Fibroblast of mammary gland (primary cell): ENCODE data around the gene NTRK2.

Source experiments
- DNase-seq: peaks from one replicate; pipeline ENCODE4 v3.0.0-alpha.2; 2010; ENCODE audit warnings: low read depth
- H3K4me3 ChIP-seq: 2 replicates; pipeline ENCODE4 v1.5.1; 2011; ENCODE audit warnings: low read depth, mild to moderate bottlenecking, low read length, moderate library complexity; ENCODE audit not compliant: control insufficient read depth
- TF ChIP-seq, protein P1 (sequence below): conservative IDR thresholded peaks from 2 replicates; pipeline ENCODE4 v1.5.1; 2011; ENCODE audit warnings: low read depth, low read length, inconsistent platforms; ENCODE audit not compliant: control insufficient read depth, insufficient read depth

Gene NTRK2

DNA sequence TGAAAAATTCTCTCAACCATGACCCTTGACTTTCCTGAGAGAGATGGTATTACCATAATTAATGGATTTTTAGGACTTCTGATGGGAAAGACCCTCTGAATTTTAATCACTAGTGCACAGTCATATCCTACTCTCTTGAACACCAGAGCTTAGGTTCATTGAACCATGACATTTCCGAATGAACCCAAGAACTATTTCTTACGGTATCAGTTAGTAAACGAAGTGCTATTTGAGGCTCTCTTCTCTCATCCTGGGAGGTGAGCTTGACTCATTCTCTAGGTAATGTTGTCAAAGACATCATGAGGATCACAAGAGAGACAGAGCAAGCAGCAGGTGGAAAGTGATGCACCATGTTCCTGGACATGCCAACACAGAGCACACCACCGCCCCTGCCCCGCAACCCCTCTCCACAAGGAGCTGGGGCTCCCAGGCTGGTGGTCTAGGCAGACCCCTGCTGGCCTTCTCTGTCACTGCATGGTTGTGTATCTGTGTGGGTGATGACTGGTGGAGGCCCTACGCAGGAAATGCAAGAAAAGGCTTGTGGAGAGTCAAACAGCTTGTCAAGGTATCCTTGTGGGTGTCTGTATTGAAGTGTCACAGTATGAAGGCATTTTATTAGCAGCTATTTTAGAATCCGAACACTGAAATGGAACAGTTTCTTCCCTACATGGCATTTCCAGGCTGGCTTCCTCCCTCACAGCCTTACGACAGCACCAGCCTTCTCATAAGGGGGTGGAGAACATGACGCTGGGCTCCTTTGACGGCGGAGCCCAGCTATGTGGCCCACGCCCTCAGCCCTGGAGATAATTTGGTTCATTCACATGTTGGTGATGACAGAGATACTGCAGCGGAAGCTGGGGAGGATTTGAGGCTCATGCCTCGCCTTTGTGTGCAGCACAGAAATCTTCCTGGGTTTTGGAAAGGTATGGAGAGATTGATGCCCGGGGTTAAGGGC, 297.6 kb downstream of the NTRK2 start:
- no peak overlapping the region for H3K4me3 ChIP-seq
- TF ChIP-seq, protein P1, sequence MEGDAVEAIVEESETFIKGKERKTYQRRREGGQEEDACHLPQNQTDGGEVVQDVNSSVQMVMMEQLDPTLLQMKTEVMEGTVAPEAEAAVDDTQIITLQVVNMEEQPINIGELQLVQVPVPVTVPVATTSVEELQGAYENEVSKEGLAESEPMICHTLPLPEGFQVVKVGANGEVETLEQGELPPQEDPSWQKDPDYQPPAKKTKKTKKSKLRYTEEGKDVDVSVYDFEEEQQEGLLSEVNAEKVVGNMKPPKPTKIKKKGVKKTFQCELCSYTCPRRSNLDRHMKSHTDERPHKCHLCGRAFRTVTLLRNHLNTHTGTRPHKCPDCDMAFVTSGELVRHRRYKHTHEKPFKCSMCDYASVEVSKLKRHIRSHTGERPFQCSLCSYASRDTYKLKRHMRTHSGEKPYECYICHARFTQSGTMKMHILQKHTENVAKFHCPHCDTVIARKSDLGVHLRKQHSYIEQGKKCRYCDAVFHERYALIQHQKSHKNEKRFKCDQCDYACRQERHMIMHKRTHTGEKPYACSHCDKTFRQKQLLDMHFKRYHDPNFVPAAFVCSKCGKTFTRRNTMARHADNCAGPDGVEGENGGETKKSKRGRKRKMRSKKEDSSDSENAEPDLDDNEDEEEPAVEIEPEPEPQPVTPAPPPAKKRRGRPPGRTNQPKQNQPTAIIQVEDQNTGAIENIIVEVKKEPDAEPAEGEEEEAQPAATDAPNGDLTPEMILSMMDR: no peak
- no peak for DNase-seq

DNA sequence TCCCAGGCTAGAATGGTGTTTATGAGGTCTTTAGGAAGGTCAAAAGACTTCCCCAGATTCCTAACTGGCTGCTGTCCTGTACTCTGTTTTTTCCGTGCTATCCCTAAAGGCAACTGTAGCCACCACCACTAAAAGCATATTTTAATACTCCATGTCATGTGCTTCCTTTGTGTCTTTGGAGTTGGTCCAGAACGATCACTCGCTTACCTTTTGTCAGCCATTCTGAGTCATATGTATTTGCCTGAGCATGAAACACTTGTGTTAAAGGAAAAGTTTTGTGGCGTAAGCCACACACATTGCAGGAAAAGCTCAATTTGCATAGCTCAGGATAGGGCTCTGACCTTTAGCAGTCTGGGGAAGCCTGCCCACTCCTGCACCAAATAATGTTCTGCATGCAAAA, 299.6 kb downstream of the NTRK2 start:
- DNase-seq: no peak
- TF ChIP-seq, protein P1: no peak
- H3K4me3 ChIP-seq: no peak overlapping the region

DNA sequence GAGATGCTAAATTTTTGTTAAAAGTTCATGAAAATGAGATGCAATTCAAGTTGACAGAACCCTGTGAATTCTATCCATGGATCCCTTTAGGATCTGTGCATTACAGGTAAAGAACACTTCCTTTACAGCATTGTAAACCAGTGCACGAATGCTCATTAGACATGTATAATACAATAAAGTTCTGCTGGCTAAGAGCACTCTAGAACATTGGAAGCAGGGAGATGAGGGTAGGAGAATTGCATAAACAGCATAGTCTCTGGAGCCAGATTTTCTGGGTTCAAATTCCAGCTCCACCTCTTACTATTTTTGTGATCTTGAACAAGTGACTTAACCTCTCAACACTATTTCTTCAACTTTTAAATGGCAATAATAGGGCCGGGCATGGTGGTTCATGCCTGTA, 300.2 kb downstream of the NTRK2 start:
- DNase-seq: no peak
- TF ChIP-seq, protein P1: no peak
- no peak overlapping the region for H3K4me3 ChIP-seq

DNA sequence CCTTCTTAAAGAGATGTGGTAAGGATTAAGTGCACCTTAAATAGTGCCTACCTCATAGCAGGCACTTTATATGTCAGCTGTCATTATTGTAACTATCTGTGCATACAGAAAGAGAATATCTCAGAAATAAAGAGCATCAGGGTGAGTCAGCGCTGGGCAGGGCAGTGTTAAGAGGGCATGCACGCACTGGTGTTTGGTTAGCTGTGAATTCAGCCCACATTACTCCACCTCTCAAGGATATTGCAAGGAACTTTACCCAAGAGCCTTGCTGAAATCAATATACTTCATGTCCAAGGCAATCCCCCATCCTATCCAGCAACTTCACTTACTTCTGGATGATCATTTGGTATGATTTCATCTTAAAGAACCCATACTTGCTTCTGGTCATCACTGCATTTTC, 300.9 kb downstream of the NTRK2 start:
- no peak overlapping the region for H3K4me3 ChIP-seq
- DNase-seq: no peak
- TF ChIP-seq, protein P1: no peak

DNA sequence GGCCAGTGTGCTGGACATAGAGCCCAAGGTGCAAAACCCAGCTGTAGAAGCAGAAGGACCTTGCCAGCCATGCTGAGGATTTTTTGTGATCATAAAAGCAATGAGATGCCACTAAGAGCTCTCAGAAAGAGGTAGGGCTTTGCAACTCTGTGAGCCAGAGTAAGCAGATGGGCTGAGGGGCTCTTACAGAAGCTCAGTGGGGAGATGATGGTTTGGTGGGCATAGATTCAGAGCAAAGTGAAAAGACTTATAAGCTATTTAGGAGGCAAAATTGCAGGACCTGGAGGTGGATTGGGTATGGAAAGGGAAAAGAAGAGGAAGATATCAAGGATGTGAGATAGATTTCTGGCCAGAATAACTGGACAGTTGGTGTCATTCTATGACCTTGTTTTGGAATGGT, 302.0 kb downstream of the NTRK2 start:
- DNase-seq: no peak
- TF ChIP-seq, protein P1: no peak
- no peak overlapping the region for H3K4me3 ChIP-seq

DNA sequence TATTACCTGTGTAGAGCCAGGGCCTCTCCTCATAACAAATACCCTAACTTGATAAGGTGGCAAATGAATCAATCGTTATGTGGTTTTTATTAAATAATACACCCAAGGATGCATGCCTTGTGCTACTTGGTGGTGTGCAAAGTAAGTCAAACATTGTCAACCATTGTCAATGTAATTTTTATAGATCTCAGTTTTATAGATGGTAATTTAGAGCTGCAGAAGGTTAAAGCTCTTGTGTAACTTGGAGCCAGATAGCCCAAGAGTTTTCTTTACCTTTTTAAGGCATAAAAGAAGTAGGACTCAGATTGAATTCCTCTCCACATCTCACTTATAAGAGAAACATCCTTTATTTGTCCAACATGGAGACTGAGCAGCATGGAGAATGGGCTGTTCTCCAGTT, 304.7 kb downstream of the NTRK2 start:
- DNase-seq: no peak
- no peak overlapping the region for H3K4me3 ChIP-seq
- TF ChIP-seq, protein P1: no peak
